DND-41 (cell line): ENCODE measurements around the gene SLC50A1.

Source experiments
- ATAC-seq: fragments of 200-7000 bp; cut with Tn5 transposase; 3 replicates; pipeline ENCODE4 v1.9.1; 2021; ENCODE audit warnings: low read depth; ENCODE audit not compliant: insufficient read depth
- DNase-seq: peaks from one replicate; pipeline ENCODE4 v3.0.0-alpha.2; 2020
- H2AFZ ChIP-seq: 2 replicates; pipeline ENCODE4 v1.6.0; 2012; ENCODE audit warnings: low read depth, low read length
- H3K27ac ChIP-seq: 2 replicates; pipeline ENCODE4 v1.5.1; 2012; ENCODE audit warnings: low read length, inconsistent platforms
- H3K27me3 ChIP-seq: fragments of 200-600 bp; sonication (generic); 2 replicates; pipeline ENCODE4 v1.6.0; 2012; ENCODE audit warnings: low read length, mild to moderate bottlenecking, inconsistent platforms; ENCODE audit not compliant: insufficient read depth, poor library complexity
- H3K36me3 ChIP-seq: 2 replicates; pipeline ENCODE4 v1.5.1; 2012; ENCODE audit warnings: low read length, inconsistent platforms; ENCODE audit not compliant: insufficient read depth
- H3K4me1 ChIP-seq: 2 replicates; pipeline ENCODE4 v1.5.1; 2012; ENCODE audit warnings: mild to moderate bottlenecking, low read length; ENCODE audit not compliant: insufficient read depth
- H3K4me2 ChIP-seq: 2 replicates; pipeline ENCODE4 v1.6.0; 2012; ENCODE audit warnings: mild to moderate bottlenecking, moderate library complexity, low read length, inconsistent platforms; ENCODE audit not compliant: insufficient read depth
- H3K4me3 ChIP-seq, 2 experiments: fragments of 200-600 bp in 1 of 2; shearing (Covaris generic) in 1 of 2; 2 replicates each; pipeline ENCODE4 v1.5.1; 2012 to 2016; ENCODE audit warnings: inconsistent platforms in 2 of 2, low read length in 2 of 2, mild to moderate bottlenecking in 2 of 2, low read depth in 1 of 2, moderate library complexity in 1 of 2
- H3K79me2 ChIP-seq: 2 replicates; pipeline ENCODE4 v1.6.0; 2012; ENCODE audit warnings: low read length, inconsistent platforms; ENCODE audit not compliant: insufficient read depth
- H3K9ac ChIP-seq: 2 replicates; pipeline ENCODE4 v1.6.0; 2012; ENCODE audit warnings: low read depth, mild to moderate bottlenecking, inconsistent platforms, low read length, moderate library complexity
- H3K9me3 ChIP-seq: 2 replicates; pipeline ENCODE4 v1.5.1; 2012; ENCODE audit warnings: low read length, moderate library complexity, mild to moderate bottlenecking, inconsistent platforms; ENCODE audit not compliant: insufficient read depth, severe bottlenecking
- H4K20me1 ChIP-seq: 2 replicates; pipeline ENCODE4 v1.6.0; 2012; ENCODE audit warnings: low read length; ENCODE audit not compliant: insufficient read depth
- EZH2 ChIP-seq: IDR thresholded peaks from 3 replicates; pipeline ENCODE4 v1.6.1; 2012; ENCODE audit warnings: borderline replicate concordance, low read depth, mild to moderate bottlenecking, moderate library complexity, low read length, inconsistent platforms; ENCODE audit not compliant: severe bottlenecking
- TF ChIP-seq, protein P1 (sequence below): IDR thresholded peaks from 2 replicates; pipeline ENCODE4 v1.5.1; 2012; ENCODE audit warnings: borderline replicate concordance, low read length, moderate library complexity, mild to moderate bottlenecking; ENCODE audit not compliant: poor library complexity, severe bottlenecking; ENCODE audit errors: extremely low read depth

The SLC50A1 gene

DNA sequence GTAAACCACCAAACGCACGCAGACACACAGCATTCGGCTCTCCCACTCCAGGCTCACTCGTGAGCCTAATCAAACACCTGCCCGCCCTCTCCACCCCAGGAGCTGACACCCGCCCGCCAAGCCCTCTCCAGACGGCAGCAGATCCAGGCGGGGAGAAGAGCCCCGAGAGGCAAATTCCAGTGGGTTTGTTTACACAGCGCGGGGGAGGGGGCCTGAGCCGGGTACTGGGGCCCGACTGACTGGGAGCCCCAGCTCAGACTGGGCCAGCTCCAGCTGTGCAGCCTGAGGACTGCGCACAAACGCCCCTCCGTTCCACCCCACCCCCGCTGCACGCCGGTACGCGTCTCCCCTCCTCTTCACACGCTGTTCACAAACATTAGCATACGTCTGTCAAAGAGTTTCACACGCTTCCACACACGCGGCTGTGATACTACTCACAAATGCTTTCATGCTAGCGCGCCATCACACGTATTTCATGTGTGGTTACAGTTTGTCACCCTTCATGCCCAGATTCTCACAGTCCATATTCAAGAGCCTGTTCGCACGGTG is 9.0 kb upstream of the SLC50A1 start:
- H3K4me2 ChIP-seq = peak overlapping the region; percentile 80
- H3K27ac ChIP-seq = no peak overlapping the region
- TF ChIP-seq, protein P1, sequence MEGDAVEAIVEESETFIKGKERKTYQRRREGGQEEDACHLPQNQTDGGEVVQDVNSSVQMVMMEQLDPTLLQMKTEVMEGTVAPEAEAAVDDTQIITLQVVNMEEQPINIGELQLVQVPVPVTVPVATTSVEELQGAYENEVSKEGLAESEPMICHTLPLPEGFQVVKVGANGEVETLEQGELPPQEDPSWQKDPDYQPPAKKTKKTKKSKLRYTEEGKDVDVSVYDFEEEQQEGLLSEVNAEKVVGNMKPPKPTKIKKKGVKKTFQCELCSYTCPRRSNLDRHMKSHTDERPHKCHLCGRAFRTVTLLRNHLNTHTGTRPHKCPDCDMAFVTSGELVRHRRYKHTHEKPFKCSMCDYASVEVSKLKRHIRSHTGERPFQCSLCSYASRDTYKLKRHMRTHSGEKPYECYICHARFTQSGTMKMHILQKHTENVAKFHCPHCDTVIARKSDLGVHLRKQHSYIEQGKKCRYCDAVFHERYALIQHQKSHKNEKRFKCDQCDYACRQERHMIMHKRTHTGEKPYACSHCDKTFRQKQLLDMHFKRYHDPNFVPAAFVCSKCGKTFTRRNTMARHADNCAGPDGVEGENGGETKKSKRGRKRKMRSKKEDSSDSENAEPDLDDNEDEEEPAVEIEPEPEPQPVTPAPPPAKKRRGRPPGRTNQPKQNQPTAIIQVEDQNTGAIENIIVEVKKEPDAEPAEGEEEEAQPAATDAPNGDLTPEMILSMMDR = no peak
- no peak for TF ChIP-seq EZH2
- peaks cover 41% of the 10 kb centered on the region for H3K27me3 ChIP-seq
- H2AFZ ChIP-seq = peak overlapping the region; percentile 23; the same call in 1 of the 2 replicates
- H3K79me2 ChIP-seq = no peaks in the 10 kb centered on the region
- peak; percentile 27 for DNase-seq
- H3K4me1 ChIP-seq = peaks cover 29% of the 10 kb centered on the region
- H3K4me3 ChIP-seq = peak overlapping the region in 1 of 2 experiments; percentile 54; a peak in 2 of 4 replicates
- 0 out of 2 replicates have a peak, but pooled peaks cover 2% of the 10 kb centered on the region for H4K20me1 ChIP-seq
- H3K9me3 ChIP-seq = no peaks in the 10 kb centered on the region
- H3K9ac ChIP-seq = no peak overlapping the region; the same call in 1 of the 2 replicates
- no peaks in the 10 kb centered on the region for H3K36me3 ChIP-seq
- ATAC-seq = peak; percentile 48

DNA sequence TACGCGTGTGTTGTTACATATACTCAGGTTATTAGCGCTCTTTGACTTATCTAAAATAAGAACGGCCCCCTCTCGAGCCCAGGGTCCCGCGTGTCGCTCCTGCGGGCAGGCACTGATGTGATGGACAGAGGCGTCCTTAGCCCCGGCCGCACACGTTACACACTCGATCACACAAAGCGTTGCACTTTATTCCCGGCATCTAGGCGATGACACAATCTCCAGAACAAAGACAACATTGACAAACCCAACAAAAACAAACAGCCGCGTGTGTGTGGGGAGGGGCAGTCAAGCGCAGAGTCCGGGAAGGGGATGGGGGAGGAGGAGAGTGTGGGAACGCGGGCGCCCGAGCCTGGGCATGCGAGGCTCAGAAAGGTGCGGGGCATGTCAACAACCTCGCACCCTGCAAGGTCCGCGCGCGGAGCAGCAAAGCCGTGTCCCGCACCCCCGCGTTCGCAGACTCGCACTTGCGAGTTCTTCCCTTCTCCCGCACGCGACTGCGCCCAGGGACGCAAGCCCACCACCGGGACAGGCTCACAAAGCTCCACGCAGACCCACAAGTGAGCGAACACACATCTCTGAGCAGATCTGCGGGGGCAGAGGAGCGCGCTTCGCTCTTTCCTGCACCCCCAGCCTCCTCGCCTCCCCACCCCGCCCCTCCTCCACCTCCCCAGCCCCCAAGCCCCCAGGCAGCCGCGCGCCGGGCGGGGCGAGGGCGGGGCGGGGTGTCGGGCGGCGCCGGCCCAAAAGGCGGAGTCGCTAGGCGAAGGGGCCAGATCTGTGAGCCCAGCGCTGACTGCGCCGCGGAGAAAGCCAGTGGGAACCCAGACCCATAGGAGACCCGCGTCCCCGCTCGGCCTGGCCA is 8.3 kb upstream of the SLC50A1 start, which contains the start of gene EFNA1:
EFNA1 (plus strand) TSS at position 772 of the 862 bp plus-strand sequence. CDS start 102 bp downstream, outside the sequence.
- peak; percentile 52 for DNase-seq
- H4K20me1 ChIP-seq = 0 out of 2 replicates have a peak, but pooled peaks cover 2% of the 10 kb centered on the region
- H3K9me3 ChIP-seq = no peaks in the 10 kb centered on the region
- peak within 1 kb of the TSS; percentile 47 for H3K9ac ChIP-seq
- ATAC-seq = peak; percentile 70
- H3K4me2 ChIP-seq = peak within 1 kb of the TSS; percentile 80
- H3K4me1 ChIP-seq = peaks cover 29% of the 10 kb centered on the region
- no peaks in the 10 kb centered on the region for H3K79me2 ChIP-seq
- TF ChIP-seq, protein P1 = no peak
- TF ChIP-seq EZH2 = peak; percentile 100
- H3K27ac ChIP-seq = no peak within 1 kb of the TSS
- H2AFZ ChIP-seq = peak within 1 kb of the TSS; percentile 51
- no peaks in the 10 kb centered on the region for H3K36me3 ChIP-seq
- peaks cover 41% of the 10 kb centered on the region for H3K27me3 ChIP-seq
- H3K4me3 ChIP-seq = peak within 1 kb of the TSS in 1 of 2 experiments; percentile 54; a peak in 2 of 4 replicates

DNA sequence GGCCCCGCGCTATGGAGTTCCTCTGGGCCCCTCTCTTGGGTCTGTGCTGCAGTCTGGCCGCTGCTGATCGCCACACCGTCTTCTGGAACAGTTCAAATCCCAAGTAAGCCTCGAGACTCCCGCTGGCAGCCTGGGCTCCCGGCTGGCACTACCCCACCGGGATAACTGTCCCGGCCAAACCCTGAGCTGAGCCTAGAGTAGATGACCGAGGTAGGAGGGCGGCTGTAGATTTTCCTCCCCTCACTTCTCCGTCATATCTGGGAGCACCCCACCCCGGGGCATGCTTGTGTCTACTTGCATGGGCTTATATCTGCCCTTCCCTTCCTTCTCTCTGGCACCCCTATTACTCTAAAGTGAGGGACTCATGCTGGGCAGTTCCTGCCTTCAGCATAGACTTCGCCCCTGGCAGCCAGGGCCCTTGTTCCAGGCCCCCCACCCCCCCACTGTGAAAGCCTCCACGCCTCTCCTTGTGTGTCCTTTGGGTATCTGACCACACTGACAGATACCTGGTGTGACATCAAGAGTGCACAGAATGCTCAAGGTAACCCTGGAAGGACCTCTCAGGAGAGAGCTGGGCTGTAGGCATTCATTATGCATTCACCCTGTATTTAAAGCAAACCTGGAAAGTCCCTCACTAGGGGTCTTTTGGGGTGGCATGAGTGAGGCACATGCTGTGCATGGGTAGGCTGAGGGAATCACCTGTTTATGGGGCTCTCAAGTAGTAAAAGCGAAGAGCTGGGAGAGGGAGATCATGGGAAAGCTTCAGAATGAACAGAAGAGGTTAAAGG is 7.5 kb upstream of the SLC50A1 start:
- H3K9ac ChIP-seq = peak overlapping the region; percentile 47
- H3K27ac ChIP-seq = no peak overlapping the region
- H3K4me1 ChIP-seq = peaks cover 29% of the 10 kb centered on the region

More for the DNA sequence above, 7.5 kb upstream of the SLC50A1 start:
- DNase-seq (no peak), ATAC-seq (0 out of 3 replicates have a peak, but pooled peaks have one; percentile 8)
- H4K20me1 ChIP-seq = 0 out of 2 replicates have a peak, but pooled peaks cover 2% of the 10 kb centered on the region
- peak overlapping the region; percentile 80 for H3K4me2 ChIP-seq
- H3K4me3 ChIP-seq = peak overlapping the region in 1 of 2 experiments; percentile 54; a peak in 2 of 4 replicates
- H3K27me3 ChIP-seq = peaks cover 41% of the 10 kb centered on the region
- TF ChIP-seq, protein P1 = no peak
- peak; percentile 90 for TF ChIP-seq EZH2
- H3K79me2 ChIP-seq = no peaks in the 10 kb centered on the region
- no peaks in the 10 kb centered on the region for H3K36me3 ChIP-seq
- H3K9me3 ChIP-seq = no peaks in the 10 kb centered on the region
- peak overlapping the region; percentile 51 for H2AFZ ChIP-seq
